GM10248 (cell line): ENCODE results near the gene NDRG4.

Experiments used
- CTCF ChIA-PET: fragments of 300-600 bp; sonication (Branson Sonifier 250); formaldehyde crosslinking; extraction: SDS; loops from one replicate; lab custom pipeline; 2021; ENCODE audit warnings: antibody characterized with exemption; lab: Yijun Ruan, JAX
- POLR2A ChIA-PET: fragments of 350-650 bp; sonication (Branson Sonifier 250); formaldehyde crosslinking; extraction: SDS; loops from one replicate; lab custom pipeline; 2020; ENCODE audit warnings: antibody characterized with exemption; lab: Yijun Ruan, JAX
- DNase-seq: peaks from one replicate; pipeline ENCODE4 v3.0.0; 2012; ENCODE audit errors: extremely low spot score
- TF ChIP-seq, protein P1 (sequence below): IDR thresholded peaks from 2 replicates; pipeline ENCODE4 v1.5.1; 2012; ENCODE audit warnings: mild to moderate bottlenecking, low read depth; ENCODE audit errors: extremely low read depth, missing control alignments, control extremely low read depth

The NDRG4 gene

DNA sequence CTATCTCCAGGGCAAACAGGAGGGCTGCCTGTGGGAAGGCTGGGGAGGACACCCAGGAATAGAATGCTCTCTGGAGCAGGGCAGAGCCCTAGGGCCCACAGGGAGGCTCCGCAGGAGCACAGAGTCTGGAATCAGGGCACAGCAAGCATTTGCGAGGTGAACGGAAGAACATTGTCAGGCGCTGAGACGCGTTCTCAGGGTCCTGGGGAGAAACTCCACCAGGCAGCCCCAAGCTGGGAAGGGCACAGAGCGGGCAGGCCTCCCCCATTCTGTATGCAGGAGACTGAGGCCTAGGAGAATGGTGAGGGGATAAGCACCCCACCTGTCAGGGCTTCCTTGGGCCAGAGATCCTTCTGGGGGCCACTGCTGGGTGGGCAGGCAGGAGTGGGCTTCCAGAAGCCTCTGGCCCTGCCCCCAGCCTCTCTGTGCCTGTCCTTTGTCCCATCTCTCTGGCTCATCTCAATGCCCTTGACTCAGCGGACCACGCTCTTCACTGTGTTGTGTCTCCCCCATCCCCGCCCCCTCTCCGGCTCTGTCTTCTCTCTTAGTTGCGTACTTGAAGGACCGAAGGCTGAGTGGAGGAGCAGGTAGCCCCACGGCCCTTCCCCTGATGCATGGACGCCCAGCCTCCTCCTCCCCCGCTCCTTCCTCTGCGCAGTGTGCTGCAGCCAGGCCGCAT, 10.3 kb downstream of the NDRG4 start:
- POLR2A ChIA-PET, result no interaction called here
- CTCF ChIA-PET, result interaction anchor here (1.0 to 4.7 kb wide), 7 partner anchors 10 to 174 kb away, joined by 3 to 44 read pairs (median 4); partner anchors contain the start of gene NDRG4
- TF ChIP-seq, protein P1, sequence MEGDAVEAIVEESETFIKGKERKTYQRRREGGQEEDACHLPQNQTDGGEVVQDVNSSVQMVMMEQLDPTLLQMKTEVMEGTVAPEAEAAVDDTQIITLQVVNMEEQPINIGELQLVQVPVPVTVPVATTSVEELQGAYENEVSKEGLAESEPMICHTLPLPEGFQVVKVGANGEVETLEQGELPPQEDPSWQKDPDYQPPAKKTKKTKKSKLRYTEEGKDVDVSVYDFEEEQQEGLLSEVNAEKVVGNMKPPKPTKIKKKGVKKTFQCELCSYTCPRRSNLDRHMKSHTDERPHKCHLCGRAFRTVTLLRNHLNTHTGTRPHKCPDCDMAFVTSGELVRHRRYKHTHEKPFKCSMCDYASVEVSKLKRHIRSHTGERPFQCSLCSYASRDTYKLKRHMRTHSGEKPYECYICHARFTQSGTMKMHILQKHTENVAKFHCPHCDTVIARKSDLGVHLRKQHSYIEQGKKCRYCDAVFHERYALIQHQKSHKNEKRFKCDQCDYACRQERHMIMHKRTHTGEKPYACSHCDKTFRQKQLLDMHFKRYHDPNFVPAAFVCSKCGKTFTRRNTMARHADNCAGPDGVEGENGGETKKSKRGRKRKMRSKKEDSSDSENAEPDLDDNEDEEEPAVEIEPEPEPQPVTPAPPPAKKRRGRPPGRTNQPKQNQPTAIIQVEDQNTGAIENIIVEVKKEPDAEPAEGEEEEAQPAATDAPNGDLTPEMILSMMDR, result no peak
- no peak for DNase-seq

DNA sequence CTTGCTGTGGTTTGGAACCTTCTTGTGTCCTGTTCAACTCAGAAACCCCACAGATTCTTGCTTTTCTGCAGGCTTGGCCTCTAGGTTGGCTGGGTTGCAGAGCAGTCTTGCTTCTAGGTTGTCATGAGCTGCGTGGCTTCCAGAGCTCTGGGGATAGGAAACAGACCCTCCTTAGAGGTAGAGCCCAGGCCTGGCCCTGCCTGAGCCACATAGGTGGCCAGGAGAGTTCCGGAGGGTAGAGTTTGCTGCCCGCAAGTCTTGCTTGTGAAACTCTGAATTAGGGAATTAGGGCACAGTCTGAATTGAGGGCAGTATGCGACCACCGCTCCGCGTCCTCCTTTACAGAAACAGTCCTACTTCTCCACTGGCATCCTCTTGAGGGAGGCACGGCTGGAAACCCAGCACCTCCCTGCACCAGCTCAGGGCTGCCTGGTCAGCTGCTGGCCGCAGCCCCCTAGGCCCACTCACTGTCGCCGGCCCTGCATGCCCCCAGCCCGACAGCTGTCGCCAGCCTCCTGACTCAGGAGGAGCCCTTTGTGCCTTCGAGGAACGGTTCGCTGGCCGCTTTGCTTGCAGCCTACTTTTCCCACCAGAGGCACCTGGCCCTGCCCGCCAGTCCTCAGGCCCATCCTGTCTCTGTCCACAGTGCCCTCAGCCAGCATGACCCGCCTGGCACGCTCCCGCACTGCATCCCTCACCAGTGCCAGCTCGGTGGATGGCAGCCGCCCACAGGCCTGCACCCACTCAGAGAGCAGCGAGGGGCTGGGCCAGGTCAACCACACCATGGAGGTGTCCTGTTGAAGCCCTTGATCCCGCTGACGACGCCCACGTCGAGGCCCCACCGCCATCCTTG, 11.1 kb downstream of the NDRG4 start:
- TF ChIP-seq, protein P1, result no peak
- no peak for DNase-seq
- CTCF ChIA-PET, result interaction anchor here (1.0 to 4.7 kb wide), 11 partner anchors 10 to 220 kb away, joined by 3 to 44 read pairs (median 4); partner anchors contain the start of gene NDRG4
- POLR2A ChIA-PET, result no interaction called here

DNA sequence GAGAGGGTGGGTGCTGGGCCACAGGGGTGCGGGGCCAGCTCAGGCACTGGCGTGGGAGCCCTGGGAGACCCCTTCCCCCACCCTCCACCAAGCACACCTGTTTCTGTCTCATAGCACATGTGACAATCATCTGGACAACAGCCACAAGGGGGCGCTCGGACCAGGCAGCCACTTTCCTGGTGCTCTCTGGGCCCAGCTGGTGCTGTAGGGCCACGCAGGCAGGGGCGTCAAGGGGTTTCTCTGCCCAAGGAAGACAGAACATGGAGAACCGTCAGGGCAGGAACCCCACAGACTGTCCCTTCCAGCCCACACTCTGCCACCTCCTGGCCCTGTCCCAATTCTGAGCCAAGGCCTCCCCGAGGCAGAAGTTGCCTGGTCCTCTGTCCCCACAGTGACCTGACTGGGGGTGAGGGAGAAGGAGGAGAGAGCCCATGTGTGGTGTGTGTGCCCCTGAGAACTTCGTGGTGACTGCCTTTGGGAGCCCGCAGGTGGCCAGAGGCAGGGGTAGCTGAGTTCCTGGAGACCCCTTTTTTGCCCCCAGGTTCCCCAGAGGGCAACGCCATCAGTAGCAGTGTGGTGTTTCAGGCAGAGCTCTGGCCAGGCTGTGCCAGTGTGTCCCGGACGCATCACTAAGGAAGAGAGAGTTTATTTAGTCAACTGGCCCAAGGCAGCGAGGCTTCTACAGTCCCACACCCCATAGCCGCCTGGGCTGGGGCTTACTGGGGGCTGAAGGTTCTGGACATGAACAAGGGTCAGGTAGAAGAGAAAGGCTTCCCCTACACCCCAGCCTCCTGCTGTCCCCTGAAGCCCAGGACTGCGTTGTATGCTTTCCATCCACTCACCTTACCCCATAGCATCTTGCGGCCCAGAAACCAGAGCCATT, 12.2 kb downstream of the NDRG4 start:
- TF ChIP-seq, protein P1, result peak; percentile 85
- CTCF ChIA-PET, result interaction anchor here (0.7 to 4.7 kb wide), 14 partner anchors 8 to 244 kb away, joined by 3 to 44 read pairs (median 4); partner anchors contain the start of gene NDRG4
- POLR2A ChIA-PET, result no interaction called here
- peak; percentile 78 for DNase-seq

DNA sequence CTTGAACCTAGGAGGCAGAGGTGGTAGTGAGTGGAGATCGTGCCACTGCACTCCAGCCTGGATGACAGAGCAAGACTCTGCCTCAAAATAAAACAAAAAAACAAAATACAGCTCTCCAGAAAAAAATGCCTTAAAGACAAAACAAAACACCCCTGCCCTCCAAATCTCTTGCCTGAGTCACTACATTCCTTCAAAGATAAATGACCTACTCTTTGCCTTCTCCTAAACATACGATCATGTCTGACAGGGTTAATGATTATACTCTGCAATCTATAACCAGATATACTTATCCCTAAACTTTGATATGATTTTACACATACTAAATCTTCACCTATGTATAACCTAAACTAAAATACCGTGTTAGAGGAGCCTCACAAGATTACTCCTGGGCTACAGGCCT, 13.9 kb downstream of the NDRG4 start:
- CTCF ChIA-PET, result interaction anchor here (0.8 to 4.7 kb wide), 9 partner anchors 12 to 242 kb away, joined by 3 to 44 read pairs (median 3); partner anchors contain the start of gene NDRG4
- TF ChIP-seq, protein P1, result no peak
- DNase-seq, result no peak
- POLR2A ChIA-PET, result interaction anchor here (0.6 kb wide), 1 partner anchor 162 kb away, joined by 3 read pairs; no protein-coding TSS in a partner anchor

DNA sequence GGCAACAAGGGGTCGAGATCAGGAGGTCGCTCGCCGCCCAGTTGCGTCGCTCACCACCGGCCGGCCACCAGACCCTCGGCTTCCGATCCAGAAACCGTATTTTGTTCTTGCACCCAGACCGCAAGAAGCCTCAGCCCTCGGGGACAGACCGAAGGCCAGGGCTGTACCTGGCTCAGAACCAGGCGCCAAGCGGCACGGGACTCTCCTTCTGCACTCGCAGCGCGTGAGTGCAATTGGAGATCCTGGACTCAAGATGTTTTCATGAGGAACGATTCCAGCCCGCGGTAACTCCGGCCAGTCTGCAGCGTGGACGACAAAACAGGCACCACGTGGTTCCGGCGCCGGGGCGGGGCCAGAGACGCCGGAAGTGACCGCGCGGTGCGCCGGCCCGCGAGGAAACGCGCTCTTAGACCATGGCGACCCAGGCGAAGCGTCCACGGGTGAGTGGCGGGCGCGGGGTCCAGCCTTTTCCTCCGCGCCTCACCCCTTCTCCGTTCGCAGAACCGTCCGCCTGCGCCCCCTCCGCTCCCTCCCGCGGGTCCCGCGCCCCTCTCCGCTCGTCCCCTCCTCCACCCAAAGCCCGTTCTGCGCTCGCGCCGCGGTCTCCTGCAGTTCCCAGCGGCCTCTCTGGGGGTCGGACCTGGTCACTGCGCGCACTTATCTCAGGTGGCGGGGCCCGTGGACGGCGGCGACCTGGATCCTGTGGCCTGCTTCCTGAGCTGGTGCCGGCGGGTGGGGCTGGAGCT, 15.4 kb downstream of the NDRG4 start, which contains the start of gene SETD6:
TSS of gene SETD6 (plus strand) at position 393 of the 746 bp plus-strand sequence. CDS start at position 414, 21 bp downstream.
- peak; percentile 87 for DNase-seq
- TF ChIP-seq, protein P1, result peak; percentile 12
- POLR2A ChIA-PET, result interaction anchor here (0.7 kb wide), 1 partner anchor 66 kb away, joined by 5 read pairs; no protein-coding TSS in a partner anchor
- CTCF ChIA-PET, result interaction anchor here (1.0 to 1.5 kb wide), 4 partner anchors 10 to 241 kb away, joined by 3 to 8 read pairs (median 3); no protein-coding TSS in a partner anchor
